SK-N-SH treated with all-trans-retinoic acid at 6 μM for 48 hours (cell line): ENCODE data around the gene MLST8.

Source experiments
- ATAC-seq: fragments of 200-7000 bp; cut with Tn5 transposase; 3 replicates; pipeline ENCODE4 v1.9.1; 2020; ENCODE audit warnings: mild to moderate bottlenecking, moderate library complexity
- BACH2 ChIP-seq: fragments of 250-450 bp; sonication (Bioruptor Pico); IDR thresholded peaks from 2 replicates; pipeline ENCODE4 v1.9.0; 2021; ENCODE audit warnings: mild to moderate bottlenecking, borderline replicate concordance
- CSDC2 ChIP-seq: fragments of 250-450 bp; sonication (Bioruptor Pico); IDR thresholded peaks from 2 replicates; pipeline ENCODE4 v1.5.0; 2020; ENCODE audit warnings: mild to moderate bottlenecking, moderate library complexity
- ESRRG ChIP-seq: fragments of 250-450 bp; sonication (Bioruptor Pico); IDR thresholded peaks from 2 replicates; pipeline ENCODE4 v1.6.1; 2021; ENCODE audit warnings: mild to moderate bottlenecking
- GLIS3 ChIP-seq: fragments of 250-450 bp; sonication (Bioruptor Pico); IDR thresholded peaks from 2 replicates; pipeline ENCODE4 v1.5.0; 2020; ENCODE audit warnings: mild to moderate bottlenecking, moderate library complexity
- ISL1 ChIP-seq: fragments of 250-450 bp; sonication (Bioruptor Pico); IDR thresholded peaks from 2 replicates; pipeline ENCODE4 v2.1.2; 2022; ENCODE audit warnings: mild to moderate bottlenecking, moderate library complexity
- OSR1 ChIP-seq: fragments of 250-450 bp; sonication (Bioruptor Pico); IDR thresholded peaks from 2 replicates; pipeline ENCODE4 v1.8.0; 2022; ENCODE audit warnings: moderate library complexity, mild to moderate bottlenecking, inconsistent platforms
- PPARA ChIP-seq: fragments of 250-450 bp; sonication (Bioruptor Pico); IDR thresholded peaks from 2 replicates; pipeline ENCODE4 v1.5.0; 2020; ENCODE audit warnings: mild to moderate bottlenecking, borderline replicate concordance
- RARB ChIP-seq: fragments of 250-450 bp; sonication (Bioruptor Pico); IDR thresholded peaks from 2 replicates; pipeline ENCODE4 v1.8.0; 2021; ENCODE audit warnings: mild to moderate bottlenecking, moderate library complexity
- SNAI2 ChIP-seq: fragments of 250-450 bp; sonication (Bioruptor Pico); IDR thresholded peaks from 2 replicates; pipeline ENCODE4 v1.5.0; 2020; ENCODE audit warnings: mild to moderate bottlenecking, moderate library complexity
- TCF4 ChIP-seq: fragments of 250-450 bp; sonication (Bioruptor Pico); IDR thresholded peaks from 2 replicates; pipeline ENCODE4 v1.8.0; 2021; ENCODE audit warnings: mild to moderate bottlenecking, moderate library complexity, borderline replicate concordance
- TOX ChIP-seq: fragments of 250-450 bp; sonication (Bioruptor Pico); IDR thresholded peaks from 2 replicates; pipeline ENCODE4 v1.8.0; 2021; ENCODE audit warnings: mild to moderate bottlenecking, moderate library complexity, borderline replicate concordance
- ZC3H10 ChIP-seq: fragments of 250-450 bp; sonication (Bioruptor Pico); IDR thresholded peaks from 2 replicates; pipeline ENCODE4 v1.5.1; 2021; ENCODE audit warnings: mild to moderate bottlenecking, moderate library complexity
- ZFP3 ChIP-seq: fragments of 250-450 bp; sonication (Bioruptor Pico); IDR thresholded peaks from 2 replicates; pipeline ENCODE4 v1.5.0; 2020; ENCODE audit warnings: mild to moderate bottlenecking, moderate library complexity
- ZFP30 ChIP-seq: fragments of 450-650 bp; formaldehyde crosslinking; IDR thresholded peaks from 2 replicates; pipeline ENCODE4 v1.5.0; 2022; ENCODE audit warnings: mild to moderate bottlenecking, moderate library complexity
- ZNF565 ChIP-seq: fragments of 450-650 bp; formaldehyde crosslinking; conservative IDR thresholded peaks from 2 replicates; pipeline ENCODE4 v1.5.0; 2020; ENCODE audit warnings: low read depth, mild to moderate bottlenecking, moderate library complexity
- ZNF70 ChIP-seq: fragments of 450-650 bp; formaldehyde crosslinking; IDR thresholded peaks from 2 replicates; pipeline ENCODE4 v1.5.0; 2020; ENCODE audit warnings: mild to moderate bottlenecking, moderate library complexity
- ZNF8 ChIP-seq: fragments of 450-650 bp; formaldehyde crosslinking; IDR thresholded peaks from 2 replicates; pipeline ENCODE4 v1.5.0; 2020; ENCODE audit warnings: mild to moderate bottlenecking, moderate library complexity
- TF ChIP-seq, protein P1 (sequence below): fragments of 250-450 bp; sonication (Bioruptor Pico); IDR thresholded peaks from 2 replicates; pipeline ENCODE4 v1.8.0; 2021; ENCODE audit warnings: low read depth, mild to moderate bottlenecking, moderate library complexity, borderline replicate concordance
- TF ChIP-seq, protein P2 (sequence below): fragments of 250-450 bp; sonication (Bioruptor Pico); IDR thresholded peaks from 2 replicates; pipeline ENCODE4 v1.5.1; 2021; ENCODE audit warnings: mild to moderate bottlenecking, moderate library complexity
- TF ChIP-seq, protein P3 (sequence below): fragments of 250-450 bp; sonication (Bioruptor Pico); IDR thresholded peaks from 2 replicates; pipeline ENCODE4 v1.8.0; 2020; ENCODE audit warnings: mild to moderate bottlenecking, moderate library complexity, borderline replicate concordance
- TF ChIP-seq, protein P4 (sequence below): fragments of 250-450 bp; sonication (Bioruptor Pico); IDR thresholded peaks from 2 replicates; pipeline ENCODE4 v1.5.1; 2020; ENCODE audit warnings: low read depth, mild to moderate bottlenecking, moderate library complexity
- TF ChIP-seq, protein P5 (sequence below): fragments of 250-450 bp; sonication (Bioruptor Pico); IDR thresholded peaks from 2 replicates; pipeline ENCODE4 v1.5.0; 2020; ENCODE audit warnings: mild to moderate bottlenecking, moderate library complexity

The MLST8 gene

DNA sequence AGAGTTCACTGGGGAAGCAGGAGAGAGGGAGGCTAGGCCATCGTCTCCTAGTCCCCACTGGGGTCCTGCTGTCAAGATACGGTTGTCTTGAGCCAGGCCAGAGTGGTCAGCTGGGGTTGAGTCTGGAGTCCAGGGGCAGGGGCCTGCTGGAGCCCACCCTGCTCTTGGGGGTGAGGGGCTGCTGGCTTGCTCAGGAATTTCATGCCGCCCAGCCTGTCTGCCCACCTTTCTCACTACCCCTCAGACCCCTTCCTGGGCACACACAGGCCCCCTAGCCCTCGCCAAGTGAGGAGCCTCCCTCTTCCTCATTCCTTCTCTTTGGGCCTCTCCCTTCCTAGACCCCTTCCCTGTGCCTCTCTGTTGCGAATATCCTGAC, 48.4 kb upstream of the MLST8 start:
- TF ChIP-seq ZFP30 (CRISPR knock-in tag), result no peak
- TF ChIP-seq ESRRG (CRISPR knock-in tag), result no peak
- TF ChIP-seq GLIS3 (CRISPR knock-in tag), result no peak
- TF ChIP-seq SNAI2 (CRISPR knock-in tag), result no peak
- no peak for TF ChIP-seq RARB (CRISPR knock-in tag)
- TF ChIP-seq ZNF70 (CRISPR knock-in tag), result no peak
- no peak for TF ChIP-seq PPARA (CRISPR knock-in tag)
- no peak for TF ChIP-seq ZNF8 (CRISPR knock-in tag)
- TF ChIP-seq, protein P1, sequence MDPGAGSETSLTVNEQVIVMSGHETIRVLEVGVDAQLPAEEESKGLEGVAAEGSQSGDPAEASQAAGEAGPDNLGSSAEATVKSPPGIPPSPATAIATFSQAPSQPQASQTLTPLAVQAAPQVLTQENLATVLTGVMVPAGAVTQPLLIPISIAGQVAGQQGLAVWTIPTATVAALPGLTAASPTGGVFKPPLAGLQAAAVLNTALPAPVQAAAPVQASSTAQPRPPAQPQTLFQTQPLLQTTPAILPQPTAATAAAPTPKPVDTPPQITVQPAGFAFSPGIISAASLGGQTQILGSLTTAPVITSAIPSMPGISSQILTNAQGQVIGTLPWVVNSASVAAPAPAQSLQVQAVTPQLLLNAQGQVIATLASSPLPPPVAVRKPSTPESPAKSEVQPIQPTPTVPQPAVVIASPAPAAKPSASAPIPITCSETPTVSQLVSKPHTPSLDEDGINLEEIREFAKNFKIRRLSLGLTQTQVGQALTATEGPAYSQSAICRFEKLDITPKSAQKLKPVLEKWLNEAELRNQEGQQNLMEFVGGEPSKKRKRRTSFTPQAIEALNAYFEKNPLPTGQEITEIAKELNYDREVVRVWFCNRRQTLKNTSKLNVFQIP (CRISPR knock-in tag), result no peak
- TF ChIP-seq TOX (CRISPR knock-in tag), result no peak
- no peak for TF ChIP-seq ZFP3 (CRISPR knock-in tag)
- TF ChIP-seq, protein P2, sequence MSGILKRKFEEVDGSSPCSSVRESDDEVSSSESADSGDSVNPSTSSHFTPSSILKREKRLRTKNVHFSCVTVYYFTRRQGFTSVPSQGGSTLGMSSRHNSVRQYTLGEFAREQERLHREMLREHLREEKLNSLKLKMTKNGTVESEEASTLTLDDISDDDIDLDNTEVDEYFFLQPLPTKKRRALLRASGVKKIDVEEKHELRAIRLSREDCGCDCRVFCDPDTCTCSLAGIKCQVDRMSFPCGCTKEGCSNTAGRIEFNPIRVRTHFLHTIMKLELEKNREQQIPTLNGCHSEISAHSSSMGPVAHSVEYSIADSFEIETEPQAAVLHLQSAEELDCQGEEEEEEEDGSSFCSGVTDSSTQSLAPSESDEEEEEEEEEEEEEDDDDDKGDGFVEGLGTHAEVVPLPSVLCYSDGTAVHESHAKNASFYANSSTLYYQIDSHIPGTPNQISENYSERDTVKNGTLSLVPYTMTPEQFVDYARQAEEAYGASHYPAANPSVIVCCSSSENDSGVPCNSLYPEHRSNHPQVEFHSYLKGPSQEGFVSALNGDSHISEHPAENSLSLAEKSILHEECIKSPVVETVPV, result no peak
- no peak for TF ChIP-seq OSR1 (CRISPR knock-in tag)
- no peak for TF ChIP-seq ZNF565
- TF ChIP-seq, protein P3, sequence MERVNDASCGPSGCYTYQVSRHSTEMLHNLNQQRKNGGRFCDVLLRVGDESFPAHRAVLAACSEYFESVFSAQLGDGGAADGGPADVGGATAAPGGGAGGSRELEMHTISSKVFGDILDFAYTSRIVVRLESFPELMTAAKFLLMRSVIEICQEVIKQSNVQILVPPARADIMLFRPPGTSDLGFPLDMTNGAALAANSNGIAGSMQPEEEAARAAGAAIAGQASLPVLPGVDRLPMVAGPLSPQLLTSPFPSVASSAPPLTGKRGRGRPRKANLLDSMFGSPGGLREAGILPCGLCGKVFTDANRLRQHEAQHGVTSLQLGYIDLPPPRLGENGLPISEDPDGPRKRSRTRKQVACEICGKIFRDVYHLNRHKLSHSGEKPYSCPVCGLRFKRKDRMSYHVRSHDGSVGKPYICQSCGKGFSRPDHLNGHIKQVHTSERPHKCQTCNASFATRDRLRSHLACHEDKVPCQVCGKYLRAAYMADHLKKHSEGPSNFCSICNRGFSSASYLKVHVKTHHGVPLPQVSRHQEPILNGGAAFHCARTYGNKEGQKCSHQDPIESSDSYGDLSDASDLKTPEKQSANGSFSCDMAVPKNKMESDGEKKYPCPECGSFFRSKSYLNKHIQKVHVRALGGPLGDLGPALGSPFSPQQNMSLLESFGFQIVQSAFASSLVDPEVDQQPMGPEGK, result no peak
- TF ChIP-seq ZC3H10 (CRISPR knock-in tag), result no peak
- TF ChIP-seq TCF4 (CRISPR knock-in tag), result no peak
- TF ChIP-seq, protein P4, sequence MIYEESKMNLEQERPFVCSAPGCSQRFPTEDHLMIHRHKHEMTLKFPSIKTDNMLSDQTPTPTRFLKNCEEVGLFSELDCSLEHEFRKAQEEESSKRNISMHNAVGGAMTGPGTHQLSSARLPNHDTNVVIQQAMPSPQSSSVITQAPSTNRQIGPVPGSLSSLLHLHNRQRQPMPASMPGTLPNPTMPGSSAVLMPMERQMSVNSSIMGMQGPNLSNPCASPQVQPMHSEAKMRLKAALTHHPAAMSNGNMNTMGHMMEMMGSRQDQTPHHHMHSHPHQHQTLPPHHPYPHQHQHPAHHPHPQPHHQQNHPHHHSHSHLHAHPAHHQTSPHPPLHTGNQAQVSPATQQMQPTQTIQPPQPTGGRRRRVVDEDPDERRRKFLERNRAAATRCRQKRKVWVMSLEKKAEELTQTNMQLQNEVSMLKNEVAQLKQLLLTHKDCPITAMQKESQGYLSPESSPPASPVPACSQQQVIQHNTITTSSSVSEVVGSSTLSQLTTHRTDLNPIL (CRISPR knock-in tag), result no peak
- TF ChIP-seq, protein P5, sequence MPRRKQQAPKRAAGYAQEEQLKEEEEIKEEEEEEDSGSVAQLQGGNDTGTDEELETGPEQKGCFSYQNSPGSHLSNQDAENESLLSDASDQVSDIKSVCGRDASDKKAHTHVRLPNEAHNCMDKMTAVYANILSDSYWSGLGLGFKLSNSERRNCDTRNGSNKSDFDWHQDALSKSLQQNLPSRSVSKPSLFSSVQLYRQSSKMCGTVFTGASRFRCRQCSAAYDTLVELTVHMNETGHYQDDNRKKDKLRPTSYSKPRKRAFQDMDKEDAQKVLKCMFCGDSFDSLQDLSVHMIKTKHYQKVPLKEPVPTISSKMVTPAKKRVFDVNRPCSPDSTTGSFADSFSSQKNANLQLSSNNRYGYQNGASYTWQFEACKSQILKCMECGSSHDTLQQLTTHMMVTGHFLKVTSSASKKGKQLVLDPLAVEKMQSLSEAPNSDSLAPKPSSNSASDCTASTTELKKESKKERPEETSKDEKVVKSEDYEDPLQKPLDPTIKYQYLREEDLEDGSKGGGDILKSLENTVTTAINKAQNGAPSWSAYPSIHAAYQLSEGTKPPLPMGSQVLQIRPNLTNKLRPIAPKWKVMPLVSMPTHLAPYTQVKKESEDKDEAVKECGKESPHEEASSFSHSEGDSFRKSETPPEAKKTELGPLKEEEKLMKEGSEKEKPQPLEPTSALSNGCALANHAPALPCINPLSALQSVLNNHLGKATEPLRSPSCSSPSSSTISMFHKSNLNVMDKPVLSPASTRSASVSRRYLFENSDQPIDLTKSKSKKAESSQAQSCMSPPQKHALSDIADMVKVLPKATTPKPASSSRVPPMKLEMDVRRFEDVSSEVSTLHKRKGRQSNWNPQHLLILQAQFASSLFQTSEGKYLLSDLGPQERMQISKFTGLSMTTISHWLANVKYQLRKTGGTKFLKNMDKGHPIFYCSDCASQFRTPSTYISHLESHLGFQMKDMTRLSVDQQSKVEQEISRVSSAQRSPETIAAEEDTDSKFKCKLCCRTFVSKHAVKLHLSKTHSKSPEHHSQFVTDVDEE (CRISPR knock-in tag), result no peak
- TF ChIP-seq, all 23 proteins: peak for 0
- no peak for ATAC-seq

DNA sequence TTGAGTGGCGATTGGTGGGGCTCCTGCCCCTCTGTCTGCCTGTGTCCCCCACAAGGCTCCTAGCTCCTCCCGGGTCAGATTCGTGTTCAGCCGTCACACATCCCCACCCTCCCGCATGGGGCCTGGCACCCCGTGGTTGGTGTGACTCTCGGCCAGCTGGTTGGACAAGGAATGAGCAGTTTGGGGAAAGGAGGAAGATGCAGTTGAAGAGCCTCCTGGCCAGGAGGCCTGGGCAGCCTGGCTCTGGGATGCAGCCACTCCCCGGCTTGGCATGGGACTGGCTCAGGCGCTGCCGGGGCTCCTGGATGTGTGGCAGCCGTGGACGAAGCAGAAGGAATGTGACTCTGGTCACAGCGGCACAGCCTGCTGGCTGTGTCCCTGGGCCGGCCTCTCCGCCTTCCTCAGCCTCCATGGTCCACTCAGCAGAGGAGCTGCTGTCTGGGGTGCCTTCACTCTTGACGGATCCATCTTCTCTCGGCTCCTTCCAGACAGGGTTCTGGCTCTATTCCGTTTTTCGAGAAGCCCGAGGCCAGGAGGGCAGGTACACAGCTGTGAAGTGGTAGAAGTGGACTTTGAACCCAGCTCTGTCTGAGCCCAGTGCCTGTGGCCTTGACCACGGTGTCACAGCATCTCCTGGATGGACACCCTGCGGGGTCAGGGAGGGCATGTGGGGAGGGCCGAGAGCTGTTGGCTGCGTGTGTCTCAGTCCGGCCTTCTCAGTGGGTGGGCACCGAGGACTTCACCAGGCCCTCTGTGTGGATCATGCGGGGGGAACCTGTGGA, 47.6 kb upstream of the MLST8 start:
- ATAC-seq, result no peak
- TF ChIP-seq, protein P1 (CRISPR knock-in tag), result no peak
- no peak for TF ChIP-seq BACH2 (CRISPR knock-in tag)
- TF ChIP-seq PPARA (CRISPR knock-in tag), result no peak
- no peak for TF ChIP-seq ESRRG (CRISPR knock-in tag)
- no peak for TF ChIP-seq RARB (CRISPR knock-in tag)
- TF ChIP-seq GLIS3 (CRISPR knock-in tag), result no peak
- TF ChIP-seq ISL1 (CRISPR knock-in tag), result no peak
- TF ChIP-seq TCF4 (CRISPR knock-in tag), result no peak
- no peak for TF ChIP-seq ZNF565
- TF ChIP-seq, protein P5 (CRISPR knock-in tag), result no peak
- TF ChIP-seq CSDC2 (CRISPR knock-in tag), result no peak
- no peak for TF ChIP-seq ZFP30 (CRISPR knock-in tag)
- TF ChIP-seq OSR1 (CRISPR knock-in tag), result no peak
- TF ChIP-seq, protein P4 (CRISPR knock-in tag), result no peak
- TF ChIP-seq ZNF8 (CRISPR knock-in tag), result no peak
